Stimulated activated naive CD8-positive, alpha-beta T cell treated with anti-CD3 and anti-CD28 coated beads, Interleukin-15, Interleukin-2, amounts not matched to agents 100 ng/mL and 50 ng/mL, for 24 hours (primary cell): Measurements from ENCODE around the gene CLEC3B.

Experiments
- H3K27ac Mint-ChIP-seq: one replicate; pipeline ENCODE4 v1.8.0; 2021; ENCODE audit warnings: mild to moderate bottlenecking, mixed read lengths
- H3K27me3 Mint-ChIP-seq: one replicate; pipeline ENCODE4 v1.8.0; 2021; ENCODE audit warnings: mixed read lengths
- H3K36me3 Mint-ChIP-seq: one replicate; pipeline ENCODE4 v1.8.0; 2021; ENCODE audit warnings: low read depth, mixed read lengths
- H3K4me1 Mint-ChIP-seq: one replicate; pipeline ENCODE4 v1.8.0; 2021; ENCODE audit warnings: low read depth, mixed read lengths
- H3K4me3 Mint-ChIP-seq: one replicate; pipeline ENCODE4 v1.8.0; 2021; ENCODE audit warnings: mild to moderate bottlenecking, mixed read lengths
- H3K9me3 Mint-ChIP-seq: one replicate; pipeline ENCODE4 v1.8.0; 2021; ENCODE audit warnings: mixed read lengths

CLEC3B gene

DNA sequence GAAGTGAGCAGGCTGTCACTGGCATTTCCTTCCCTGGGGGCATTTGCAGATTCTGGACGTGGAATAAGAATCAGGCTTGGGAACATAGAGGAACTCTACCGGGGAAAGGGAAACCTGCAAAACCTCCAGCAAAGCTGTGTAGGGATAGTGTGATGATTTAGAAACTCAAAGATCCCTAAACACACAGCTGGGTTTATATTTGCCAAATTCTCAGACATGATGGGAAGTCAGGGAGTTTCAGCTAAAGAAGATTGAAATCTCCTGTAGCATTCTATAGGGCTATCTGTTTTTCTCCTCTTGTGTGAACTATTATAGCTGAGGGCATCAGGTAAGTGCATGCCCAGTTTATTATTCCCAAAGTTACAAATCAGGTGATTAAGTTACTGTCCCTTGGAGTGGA, 9.2 kb upstream of the CLEC3B start:
- Mint-ChIP-seq H3K4me3 (no peak overlapping the region), H3K9me3 (no peaks in the 10 kb centered on the region), H3K36me3 (peaks cover 33% of the 10 kb centered on the region), H3K27ac (no peak overlapping the region), H3K27me3 (no peaks in the 10 kb centered on the region), H3K4me1 (peaks cover 11% of the 10 kb centered on the region)

- no peaks in the 10 kb centered on the region for H3K9me3 Mint-ChIP-seq
- no peak overlapping the region for H3K27ac Mint-ChIP-seq
- peaks cover 9% of the 10 kb centered on the region for H3K4me1 Mint-ChIP-seq
- H3K4me3 Mint-ChIP-seq = no peak overlapping the region
- no peaks in the 10 kb centered on the region for H3K27me3 Mint-ChIP-seq
- H3K36me3 Mint-ChIP-seq = peaks cover 26% of the 10 kb centered on the region
Observed at GRCh38 chr3:45017821-45018220, 8.3 kb upstream of the CLEC3B start.

GRCh38 chr3:45020534-45020933, 5.6 kb upstream of the CLEC3B start:
- Mint-ChIP-seq H3K4me1 (peaks cover 9% of the 10 kb centered on the region), H3K4me3 (no peak overlapping the region), H3K9me3 (no peaks in the 10 kb centered on the region), H3K27ac (no peak overlapping the region), H3K36me3 (peaks cover 10% of the 10 kb centered on the region), H3K27me3 (no peaks in the 10 kb centered on the region)

GRCh38 chr3:45021524-45022297, 4.4 kb upstream of the CLEC3B start:
- H3K9me3 Mint-ChIP-seq = no peaks in the 10 kb centered on the region
- peaks cover 9% of the 10 kb centered on the region for H3K4me1 Mint-ChIP-seq
- no peak overlapping the region for H3K27ac Mint-ChIP-seq
- no peaks in the 10 kb centered on the region for H3K27me3 Mint-ChIP-seq
- H3K4me3 Mint-ChIP-seq = no peak overlapping the region
- H3K36me3 Mint-ChIP-seq = peaks cover 4% of the 10 kb centered on the region

DNA sequence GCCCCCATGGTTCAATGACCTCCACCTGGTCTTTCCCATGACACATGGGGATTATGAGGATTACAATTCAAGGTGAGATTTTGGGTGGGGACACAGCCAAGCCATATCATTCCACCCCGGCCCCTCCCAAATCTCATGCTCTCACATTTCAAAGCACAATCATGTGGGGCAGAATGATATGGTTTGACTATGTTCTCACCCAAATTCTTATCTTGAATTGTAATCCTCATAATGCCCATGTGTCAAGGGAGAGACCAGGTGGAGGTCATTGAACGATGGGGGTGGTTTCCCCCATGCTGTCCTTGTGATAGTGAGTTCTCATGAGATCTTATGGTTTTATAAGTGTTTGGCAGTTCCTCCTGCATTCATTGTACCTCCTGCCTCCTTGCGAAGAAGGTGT, 2.4 kb upstream of the CLEC3B start:
- H3K27me3 Mint-ChIP-seq = no peaks in the 10 kb centered on the region
- peaks cover 9% of the 10 kb centered on the region for H3K4me1 Mint-ChIP-seq
- no peaks in the 10 kb centered on the region for H3K36me3 Mint-ChIP-seq
- no peak overlapping the region for H3K4me3 Mint-ChIP-seq
- H3K9me3 Mint-ChIP-seq = no peaks in the 10 kb centered on the region
- H3K27ac Mint-ChIP-seq = no peak overlapping the region

DNA sequence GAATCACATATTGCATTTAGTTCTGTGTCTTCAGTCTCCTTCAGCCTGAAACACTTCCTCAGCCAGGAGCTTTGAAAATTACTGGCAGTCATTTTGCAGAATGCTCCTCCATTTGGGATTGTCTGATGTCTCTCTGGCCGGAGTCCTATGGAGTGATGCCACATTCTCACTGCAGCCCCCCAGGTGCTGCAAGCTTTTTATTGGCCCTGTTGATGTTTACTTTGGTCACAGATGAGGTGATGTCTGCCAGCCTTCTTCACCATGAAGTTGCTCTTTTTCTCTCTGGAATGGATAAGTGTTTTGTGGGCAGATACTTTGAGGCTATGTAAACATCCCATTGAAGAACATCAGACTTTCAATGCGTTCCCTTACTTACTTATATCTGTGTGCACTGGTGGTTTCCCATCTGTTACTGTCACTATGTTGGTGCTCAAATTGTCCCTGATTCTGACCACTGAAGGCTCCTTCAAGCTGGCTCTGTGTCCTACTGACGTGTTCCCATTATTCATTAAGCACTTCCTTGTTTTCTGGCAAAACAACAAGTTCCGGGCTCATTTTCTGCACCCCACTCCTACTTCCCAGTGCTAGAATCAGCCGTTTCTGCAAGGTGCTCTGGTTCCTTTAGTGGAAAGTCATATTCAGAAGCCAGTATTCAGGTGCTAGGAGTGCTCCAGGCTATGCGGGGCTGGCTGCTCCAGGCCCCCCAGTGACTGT, 1.4 kb upstream of the CLEC3B start:
- Mint-ChIP-seq H3K27ac (no peak overlapping the region), H3K4me3 (no peak overlapping the region), H3K4me1 (peaks cover 9% of the 10 kb centered on the region), H3K36me3 (no peaks in the 10 kb centered on the region), H3K9me3 (no peaks in the 10 kb centered on the region), H3K27me3 (no peaks in the 10 kb centered on the region)

- H3K4me3 Mint-ChIP-seq = no peak overlapping the region
- no peaks in the 10 kb centered on the region for H3K27me3 Mint-ChIP-seq
- H3K36me3 Mint-ChIP-seq = no peaks in the 10 kb centered on the region
- H3K9me3 Mint-ChIP-seq = no peaks in the 10 kb centered on the region
- H3K4me1 Mint-ChIP-seq = no peaks in the 10 kb centered on the region
- no peak overlapping the region for H3K27ac Mint-ChIP-seq
Observed at GRCh38 chr3:45026957-45027356, 854 bp downstream of the CLEC3B start.

DNA sequence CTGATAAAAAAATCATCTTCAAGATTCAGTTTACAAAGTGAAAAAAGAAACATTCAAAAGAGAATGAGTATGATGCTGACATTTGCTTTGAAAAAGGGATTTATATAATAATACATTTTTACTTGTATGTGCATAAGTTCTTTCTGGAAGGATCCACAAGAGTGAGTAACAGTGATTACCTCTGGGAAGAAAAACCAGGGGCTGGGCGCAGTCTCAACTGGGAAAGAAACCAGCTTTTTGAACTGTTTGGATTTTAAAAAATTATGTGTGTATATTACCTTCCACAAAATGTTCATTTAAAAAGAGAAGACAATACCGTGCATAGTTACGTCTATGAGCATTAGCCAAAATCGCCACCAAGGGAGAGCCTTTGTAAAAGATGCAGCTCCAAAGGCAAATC, 1.3 kb downstream of the CLEC3B start:
- Mint-ChIP-seq H3K4me1 (no peaks in the 10 kb centered on the region), H3K27ac (no peak overlapping the region), H3K27me3 (peaks cover 4% of the 10 kb centered on the region), H3K9me3 (no peaks in the 10 kb centered on the region), H3K36me3 (no peaks in the 10 kb centered on the region), H3K4me3 (no peak overlapping the region)

DNA sequence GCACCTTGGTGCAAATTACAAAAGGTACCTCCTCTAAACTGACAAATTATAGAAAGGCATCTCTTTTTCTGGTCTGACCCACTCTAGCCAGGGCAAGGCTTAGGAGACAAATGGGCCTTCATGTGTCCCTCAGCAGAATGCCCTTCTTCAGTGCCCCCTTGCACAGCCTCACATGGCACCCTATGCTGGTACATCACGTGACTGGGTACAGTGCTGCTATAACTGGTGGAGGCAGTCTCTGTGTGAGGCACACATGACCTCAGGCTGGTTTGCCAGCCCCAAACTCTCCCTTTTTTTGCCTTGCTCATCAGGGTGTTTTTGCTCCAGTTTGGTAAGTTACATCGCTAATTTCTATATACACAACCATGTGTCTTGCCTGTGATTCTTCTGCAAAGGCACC, 3.1 kb downstream of the CLEC3B start:
- peaks cover 2% of the 10 kb centered on the region for H3K4me1 Mint-ChIP-seq
- H3K27ac Mint-ChIP-seq = no peak overlapping the region
- H3K9me3 Mint-ChIP-seq = no peaks in the 10 kb centered on the region
- H3K27me3 Mint-ChIP-seq = peaks cover 4% of the 10 kb centered on the region
- no peak overlapping the region for H3K4me3 Mint-ChIP-seq
- no peaks in the 10 kb centered on the region for H3K36me3 Mint-ChIP-seq

DNA sequence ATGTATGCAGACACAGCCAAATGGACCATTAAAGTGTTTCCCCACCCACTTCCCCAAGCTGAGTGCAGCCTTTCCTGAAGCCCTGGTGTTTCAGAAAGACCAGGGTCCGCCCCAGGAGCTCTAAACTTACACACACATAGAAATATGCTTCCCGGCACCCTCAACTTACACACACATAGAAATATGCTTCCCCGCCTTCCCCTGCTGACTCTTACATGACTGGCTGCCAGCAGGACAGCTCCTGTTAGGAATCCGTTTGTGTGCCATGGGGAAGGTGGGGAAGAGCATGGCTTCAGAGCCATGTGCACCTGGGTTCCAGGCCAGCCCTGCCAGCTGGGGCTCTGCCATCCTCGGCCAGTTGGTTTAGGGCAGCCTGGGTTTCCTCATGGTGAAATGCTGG, 3.6 kb downstream of the CLEC3B start:
- no peak overlapping the region for H3K27ac Mint-ChIP-seq
- H3K27me3 Mint-ChIP-seq = peaks cover 4% of the 10 kb centered on the region
- no peaks in the 10 kb centered on the region for H3K36me3 Mint-ChIP-seq
- H3K4me1 Mint-ChIP-seq = peaks cover 6% of the 10 kb centered on the region
- H3K4me3 Mint-ChIP-seq = no peak overlapping the region
- H3K9me3 Mint-ChIP-seq = no peaks in the 10 kb centered on the region

GRCh38 chr3:45031531-45031930, 5.4 kb downstream of the CLEC3B start:
- no peak overlapping the region for H3K4me3 Mint-ChIP-seq
- no peaks in the 10 kb centered on the region for H3K36me3 Mint-ChIP-seq
- no peak overlapping the region for H3K27ac Mint-ChIP-seq
- H3K27me3 Mint-ChIP-seq = peaks cover 14% of the 10 kb centered on the region
- peaks cover 21% of the 10 kb centered on the region for H3K4me1 Mint-ChIP-seq
- no peaks in the 10 kb centered on the region for H3K9me3 Mint-ChIP-seq

- Mint-ChIP-seq H3K27me3 (peaks cover 19% of the 10 kb centered on the region), H3K9me3 (no peaks in the 10 kb centered on the region), H3K27ac (no peak overlapping the region), H3K36me3 (no peaks in the 10 kb centered on the region), H3K4me3 (no peak overlapping the region), H3K4me1 (peaks cover 27% of the 10 kb centered on the region)
Observed at GRCh38 chr3:45032113-45032512, 6.0 kb downstream of the CLEC3B start.

- H3K27me3 Mint-ChIP-seq = peaks cover 24% of the 10 kb centered on the region
Observed at GRCh38 chr3:45033791-45034190, 7.7 kb downstream of the CLEC3B start.

DNA sequence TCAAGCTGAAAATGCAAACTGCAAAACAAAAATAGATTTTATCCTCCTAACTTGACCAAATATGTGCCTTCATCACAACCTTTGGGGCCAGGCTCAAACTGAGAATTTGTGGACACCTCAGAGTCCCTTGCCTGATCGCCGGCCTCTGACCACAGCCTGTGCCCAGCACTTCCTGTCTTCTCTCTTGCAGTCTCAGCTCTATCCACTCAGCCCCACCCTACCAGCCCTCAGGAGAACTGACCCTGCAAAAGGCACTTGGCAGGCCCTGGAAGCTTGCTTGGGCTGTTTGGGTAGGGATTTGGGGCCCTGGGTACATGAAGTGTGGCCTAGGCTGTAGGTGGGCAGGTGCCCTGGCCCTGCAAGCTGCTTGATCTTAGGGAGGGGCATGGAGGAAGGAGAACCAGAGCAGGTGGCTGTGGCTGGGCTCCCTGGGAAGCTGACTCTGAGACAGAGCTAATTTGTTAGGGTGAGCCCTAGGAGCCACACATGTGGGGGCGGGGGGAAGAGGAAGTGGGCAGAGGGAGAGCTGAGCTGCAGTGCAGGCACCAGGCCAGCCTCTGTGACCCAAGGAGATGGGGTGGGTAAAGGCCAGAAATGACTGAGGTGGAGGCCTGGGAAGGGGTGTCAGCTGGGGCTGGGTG, 8.6 kb downstream of the CLEC3B start:
- Mint-ChIP-seq H3K9me3 (no peaks in the 10 kb centered on the region), H3K36me3 (no peaks in the 10 kb centered on the region), H3K4me3 (no peak overlapping the region), H3K4me1 (peaks cover 28% of the 10 kb centered on the region), H3K27me3 (peaks cover 24% of the 10 kb centered on the region), H3K27ac (no peak overlapping the region)

More at GRCh38 chr3:45033791-45034190, 7.7 kb downstream of the CLEC3B start:
- H3K36me3 Mint-ChIP-seq = no peaks in the 10 kb centered on the region
- H3K27ac Mint-ChIP-seq = no peak overlapping the region
- no peak overlapping the region for H3K4me3 Mint-ChIP-seq
- peaks cover 28% of the 10 kb centered on the region for H3K4me1 Mint-ChIP-seq
- no peaks in the 10 kb centered on the region for H3K9me3 Mint-ChIP-seq
